22Rv1 (cell line): Measurements from ENCODE around the gene PTPRD.

ENCODE experiments used
- H3K27ac ChIP-seq: fragments of 450-650 bp; 2 replicates; pipeline ENCODE4 v1.5.1; 2017
- ZFX ChIP-seq: fragments of 450-650 bp; IDR thresholded peaks from 2 replicates; pipeline ENCODE4 v1.6.1; 2017; ENCODE audit warnings: antibody characterized with exemption, borderline replicate concordance
- TF ChIP-seq, protein P1 (sequence below): fragments of 450-650 bp; IDR thresholded peaks from 2 replicates; pipeline ENCODE4 v1.5.1; 2017; ENCODE audit warnings: mild to moderate bottlenecking

The PTPRD gene

DNA sequence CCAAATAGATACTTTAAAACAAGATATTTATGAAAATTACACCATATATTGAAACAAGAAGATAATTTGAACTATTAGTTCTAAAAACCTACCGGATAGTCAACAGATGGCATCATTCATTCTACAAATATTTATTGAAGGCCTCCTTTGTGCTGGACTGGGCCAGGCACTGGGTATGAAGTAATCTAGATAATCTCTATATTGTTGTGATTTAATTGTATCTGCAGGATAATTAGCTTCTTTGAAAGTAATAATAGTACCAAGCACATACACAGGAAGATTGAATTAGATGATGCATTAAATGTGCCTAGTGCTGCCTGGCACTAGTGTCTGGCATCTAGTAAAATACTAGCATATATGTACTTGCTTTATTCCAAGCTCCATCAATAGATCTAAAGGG lies 2078.0 kb downstream of the PTPRD start:
- TF ChIP-seq, protein P1, sequence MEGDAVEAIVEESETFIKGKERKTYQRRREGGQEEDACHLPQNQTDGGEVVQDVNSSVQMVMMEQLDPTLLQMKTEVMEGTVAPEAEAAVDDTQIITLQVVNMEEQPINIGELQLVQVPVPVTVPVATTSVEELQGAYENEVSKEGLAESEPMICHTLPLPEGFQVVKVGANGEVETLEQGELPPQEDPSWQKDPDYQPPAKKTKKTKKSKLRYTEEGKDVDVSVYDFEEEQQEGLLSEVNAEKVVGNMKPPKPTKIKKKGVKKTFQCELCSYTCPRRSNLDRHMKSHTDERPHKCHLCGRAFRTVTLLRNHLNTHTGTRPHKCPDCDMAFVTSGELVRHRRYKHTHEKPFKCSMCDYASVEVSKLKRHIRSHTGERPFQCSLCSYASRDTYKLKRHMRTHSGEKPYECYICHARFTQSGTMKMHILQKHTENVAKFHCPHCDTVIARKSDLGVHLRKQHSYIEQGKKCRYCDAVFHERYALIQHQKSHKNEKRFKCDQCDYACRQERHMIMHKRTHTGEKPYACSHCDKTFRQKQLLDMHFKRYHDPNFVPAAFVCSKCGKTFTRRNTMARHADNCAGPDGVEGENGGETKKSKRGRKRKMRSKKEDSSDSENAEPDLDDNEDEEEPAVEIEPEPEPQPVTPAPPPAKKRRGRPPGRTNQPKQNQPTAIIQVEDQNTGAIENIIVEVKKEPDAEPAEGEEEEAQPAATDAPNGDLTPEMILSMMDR = no peak
- TF ChIP-seq ZFX = no peak
- no peak overlapping the region for H3K27ac ChIP-seq

DNA sequence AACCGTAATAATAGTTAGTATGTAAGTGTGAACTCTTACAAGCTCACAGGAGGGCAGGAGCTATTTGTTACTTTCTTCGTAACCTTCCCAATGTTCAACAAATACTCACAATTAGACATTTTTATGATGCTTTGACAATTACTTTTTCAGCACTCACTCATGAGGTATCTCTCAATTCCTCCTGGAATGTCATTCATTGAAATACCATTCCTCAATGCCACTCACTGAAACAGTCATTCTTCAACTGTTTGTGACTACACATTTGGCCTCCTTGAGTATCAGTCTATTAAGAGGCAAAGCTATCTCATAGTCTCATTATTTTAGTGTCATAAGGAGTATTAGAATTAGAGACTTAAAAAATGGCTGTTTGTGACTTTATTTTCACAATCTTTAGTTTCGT lies 2079.1 kb downstream of the PTPRD start:
- TF ChIP-seq, protein P1 = no peak
- TF ChIP-seq ZFX = no peak
- H3K27ac ChIP-seq = no peak overlapping the region

DNA sequence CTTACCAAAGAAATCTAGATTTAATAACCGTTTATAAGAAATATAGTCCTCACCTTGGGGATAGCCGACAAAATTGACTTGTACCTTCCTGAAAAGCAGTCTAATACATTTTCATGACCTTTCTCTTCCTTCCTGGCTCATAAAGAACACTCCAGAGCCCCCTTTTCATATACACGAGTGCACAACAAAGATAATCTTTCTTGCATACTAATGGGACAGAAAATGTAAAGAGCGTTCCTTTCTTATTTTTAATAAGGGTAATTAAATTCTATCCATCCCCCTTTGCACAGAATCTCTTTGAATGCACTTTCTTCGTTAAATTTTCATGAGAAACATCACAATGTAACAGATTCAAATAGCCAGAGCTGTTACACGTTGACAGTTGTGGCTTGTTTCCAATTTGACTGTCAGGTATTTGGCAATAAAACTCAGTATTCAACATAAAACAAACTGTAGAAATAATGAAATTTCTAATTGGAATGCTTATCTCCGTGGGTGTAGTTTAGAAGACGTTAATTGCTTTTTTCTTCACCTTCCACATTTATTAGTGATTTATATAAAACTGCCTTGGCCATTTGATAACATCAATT lies 2080.9 kb downstream of the PTPRD start:
- no peak for TF ChIP-seq ZFX
- TF ChIP-seq, protein P1 = no peak
- no peak overlapping the region for H3K27ac ChIP-seq

DNA sequence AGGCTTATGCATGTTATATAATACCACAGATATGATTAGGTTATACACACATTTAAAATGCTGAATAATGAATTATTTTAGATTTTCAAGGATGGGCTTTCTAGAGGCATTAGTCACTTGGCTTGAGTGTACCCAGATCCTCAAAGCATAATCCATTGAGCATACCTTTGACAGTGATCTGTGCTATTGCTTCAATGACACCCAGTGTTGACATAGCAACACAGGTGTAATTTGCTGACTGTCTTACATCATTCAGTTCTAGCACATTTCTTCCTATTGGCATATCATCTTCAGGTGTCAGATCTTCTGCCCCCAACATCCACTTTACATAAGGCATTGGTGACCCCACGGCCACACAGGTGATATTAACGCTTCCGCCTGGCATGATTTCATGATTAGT lies 2091.7 kb downstream of the PTPRD start:
- no peak overlapping the region for H3K27ac ChIP-seq
- TF ChIP-seq ZFX = no peak
- TF ChIP-seq, protein P1 = no peak

DNA sequence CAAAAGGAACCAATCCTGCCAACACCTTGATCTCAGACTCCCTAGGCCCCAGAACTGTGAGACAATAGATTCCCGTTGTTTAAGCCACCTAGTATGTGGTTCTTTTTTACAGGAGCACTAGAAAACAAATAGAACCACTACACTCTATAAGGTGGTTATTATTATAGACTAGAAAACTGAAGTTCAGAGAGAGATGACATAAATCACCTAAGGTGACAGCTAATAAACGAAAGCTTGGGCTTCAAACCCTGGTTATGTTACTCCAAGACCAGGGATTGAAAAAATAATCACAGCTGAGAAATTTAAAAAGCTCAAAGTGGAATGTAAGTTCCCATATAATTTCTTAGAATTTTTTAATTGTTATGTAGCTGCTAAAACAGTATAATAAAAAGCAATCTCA lies 2097.1 kb downstream of the PTPRD start:
- TF ChIP-seq ZFX = no peak
- TF ChIP-seq, protein P1 = no peak

DNA sequence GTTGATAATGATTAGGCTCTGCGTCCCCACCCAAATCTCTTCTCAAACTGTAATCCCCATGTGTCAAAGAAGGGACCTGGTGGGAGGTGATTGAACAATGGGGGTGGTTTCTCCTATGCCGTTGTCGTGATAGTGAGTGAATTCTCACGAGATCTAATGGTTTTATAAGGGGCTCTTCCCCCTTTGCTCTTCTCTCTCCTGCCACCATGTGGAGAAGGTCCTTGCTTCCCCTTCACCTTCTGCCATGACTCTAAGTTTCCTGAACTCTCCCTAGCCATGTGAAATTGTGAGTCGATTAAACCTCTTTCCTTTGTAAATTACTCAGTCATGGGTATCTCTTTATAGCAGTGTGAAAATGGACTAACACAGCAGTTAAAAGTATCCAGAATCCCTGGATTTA lies 2098.0 kb downstream of the PTPRD start:
- no peak for TF ChIP-seq ZFX
- TF ChIP-seq, protein P1 = peak; percentile 25

More for the DNA sequence above, 2097.1 kb downstream of the PTPRD start:
- no peak overlapping the region for H3K27ac ChIP-seq

DNA sequence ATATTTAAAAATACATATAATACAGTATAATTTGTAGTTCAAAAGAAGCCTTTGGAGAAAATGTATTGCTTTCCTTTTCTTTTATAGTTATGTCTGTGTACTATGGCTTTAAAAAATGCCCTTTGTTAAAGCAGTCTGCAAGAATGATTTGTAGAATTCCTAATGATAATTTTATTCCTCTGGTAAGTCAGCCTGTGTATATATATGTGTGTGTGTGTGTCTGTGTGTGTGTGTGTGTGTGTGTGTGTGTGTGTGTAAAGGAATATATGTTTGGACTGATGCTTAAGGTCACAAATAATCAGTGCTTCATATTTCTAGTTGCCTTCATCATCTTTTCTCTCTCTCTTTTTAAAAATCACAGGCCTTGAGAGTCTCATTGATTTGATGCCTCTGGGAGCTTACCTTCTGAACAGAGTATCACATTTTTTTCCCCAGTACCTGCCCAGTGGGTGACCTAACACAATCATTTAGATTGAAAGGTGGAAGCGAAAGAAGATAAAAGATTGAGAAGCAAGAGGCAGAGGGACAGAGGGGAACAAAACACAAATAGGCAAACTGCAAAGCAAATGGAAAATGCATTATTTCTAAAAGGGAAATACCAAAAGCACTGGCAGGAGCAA lies 2104.0 kb downstream of the PTPRD start:
- H3K27ac ChIP-seq = no peak overlapping the region
- TF ChIP-seq, protein P1 = no peak
- no peak for TF ChIP-seq ZFX

More for the DNA sequence above, 2098.0 kb downstream of the PTPRD start:
- H3K27ac ChIP-seq = no peak overlapping the region
